ENCODE results near the gene KCNH8.

KCNH8 gene

DNA sequence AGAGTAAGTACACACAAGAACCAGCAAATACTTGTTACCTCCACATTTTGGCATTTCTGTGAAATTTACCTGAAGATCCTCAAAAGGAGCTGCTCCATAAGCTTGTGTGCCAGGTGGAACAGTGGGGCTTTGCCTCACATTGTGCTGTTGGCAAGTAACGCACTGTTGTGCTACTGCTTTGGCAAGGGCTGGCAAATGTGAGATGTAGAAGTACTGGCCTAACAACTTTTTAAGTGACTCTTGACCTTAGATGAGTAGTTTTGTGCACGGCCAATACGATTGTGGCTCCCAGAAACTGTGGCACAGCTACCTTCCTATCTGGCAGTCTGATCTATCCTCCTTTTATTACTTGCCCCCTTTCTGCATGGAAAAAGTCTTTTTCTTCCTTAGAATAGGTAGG, 337.0 kb downstream of the KCNH8 start:
- no peak for DNase-seq
- no peaks in the 10 kb centered on the region for H3K9me3 ChIP-seq (ENCODE audit: control insufficient read depth, low read length)
- H3K4me3 ChIP-seq (ENCODE audit: insufficient read depth, low read depth, low read length, poor library complexity, severe bottlenecking) = no peak overlapping the region
- no peaks in the 10 kb centered on the region for H3K36me3 ChIP-seq (ENCODE audit: control insufficient read depth, insufficient read depth, low read length)
- no peaks in the 10 kb centered on the region for H3K27me3 ChIP-seq (replicated peaks; ENCODE audit: control insufficient read depth, insufficient read depth, low read length, poor library complexity, severe bottlenecking)
- H3K27ac ChIP-seq (ENCODE audit: insufficient read depth, low read length, poor library complexity, severe bottlenecking) = no peak overlapping the region
- no peaks in the 10 kb centered on the region for H3K4me1 ChIP-seq (ENCODE audit: control insufficient read depth, insufficient read depth, low read length, poor library complexity, severe bottlenecking)

DNA sequence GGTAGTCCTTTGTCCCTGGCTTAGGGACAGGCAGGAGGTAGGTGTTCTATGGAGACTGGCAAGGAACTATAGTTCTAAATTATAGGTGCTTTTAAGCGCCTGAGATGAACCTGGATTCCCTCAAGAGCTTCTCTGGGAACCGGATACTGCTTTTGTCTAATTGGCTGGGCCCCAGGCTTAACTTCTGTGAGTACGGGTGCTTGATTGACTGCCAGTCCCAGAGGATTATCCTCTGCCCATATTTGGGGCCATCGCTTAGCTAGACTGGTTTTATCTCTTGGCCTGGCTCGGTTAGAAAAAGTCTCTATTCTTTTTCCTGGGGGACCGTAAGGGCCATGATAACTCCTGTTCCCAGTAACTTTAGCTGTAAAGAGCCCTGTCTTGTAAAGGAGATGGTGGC, 339.1 kb downstream of the KCNH8 start:
- Histone ChIP-seq H3K36me3 (ENCODE audit: control insufficient read depth, insufficient read depth, low read length) (no peaks in the 10 kb centered on the region), H3K27ac (ENCODE audit: insufficient read depth, low read length, poor library complexity, severe bottlenecking) (no peak overlapping the region), H3K27me3 (replicated peaks; ENCODE audit: control insufficient read depth, insufficient read depth, low read length, poor library complexity, severe bottlenecking) (no peaks in the 10 kb centered on the region), H3K4me1 (ENCODE audit: control insufficient read depth, insufficient read depth, low read length, poor library complexity, severe bottlenecking) (no peaks in the 10 kb centered on the region), H3K9me3 (ENCODE audit: control insufficient read depth, low read length) (no peaks in the 10 kb centered on the region), H3K4me3 (ENCODE audit: insufficient read depth, low read depth, low read length, poor library complexity, severe bottlenecking) (no peak overlapping the region)
- no peak for DNase-seq

DNA sequence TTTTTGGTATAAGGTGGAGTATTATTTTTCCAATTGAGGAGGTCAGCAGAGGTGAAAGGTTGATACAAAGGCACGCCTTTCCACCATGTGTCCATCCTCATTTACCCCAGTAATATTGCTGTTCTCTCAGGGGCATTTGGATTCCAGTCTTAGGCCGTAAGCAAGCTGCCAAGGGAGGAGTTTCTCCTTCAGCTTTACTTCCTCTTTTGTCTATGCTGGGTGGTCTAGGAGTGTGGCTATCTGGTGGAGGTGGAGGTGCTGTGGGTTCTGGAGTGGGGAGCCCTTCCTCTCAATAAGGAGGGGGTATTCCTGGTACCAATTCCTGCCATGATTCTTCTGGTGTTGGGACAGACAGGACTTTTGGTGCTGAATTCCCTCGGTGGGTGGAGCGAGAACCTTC, 340.6 kb downstream of the KCNH8 start:
- Histone ChIP-seq H3K27me3 (replicated peaks; ENCODE audit: control insufficient read depth, insufficient read depth, low read length, poor library complexity, severe bottlenecking) (no peaks in the 10 kb centered on the region), H3K9me3 (ENCODE audit: control insufficient read depth, low read length) (no peaks in the 10 kb centered on the region), H3K4me1 (ENCODE audit: control insufficient read depth, insufficient read depth, low read length, poor library complexity, severe bottlenecking) (no peaks in the 10 kb centered on the region), H3K4me3 (ENCODE audit: insufficient read depth, low read depth, low read length, poor library complexity, severe bottlenecking) (no peak overlapping the region), H3K27ac (ENCODE audit: insufficient read depth, low read length, poor library complexity, severe bottlenecking) (no peak overlapping the region), H3K36me3 (ENCODE audit: control insufficient read depth, insufficient read depth, low read length) (no peaks in the 10 kb centered on the region)
- DNase-seq = no peak

DNA sequence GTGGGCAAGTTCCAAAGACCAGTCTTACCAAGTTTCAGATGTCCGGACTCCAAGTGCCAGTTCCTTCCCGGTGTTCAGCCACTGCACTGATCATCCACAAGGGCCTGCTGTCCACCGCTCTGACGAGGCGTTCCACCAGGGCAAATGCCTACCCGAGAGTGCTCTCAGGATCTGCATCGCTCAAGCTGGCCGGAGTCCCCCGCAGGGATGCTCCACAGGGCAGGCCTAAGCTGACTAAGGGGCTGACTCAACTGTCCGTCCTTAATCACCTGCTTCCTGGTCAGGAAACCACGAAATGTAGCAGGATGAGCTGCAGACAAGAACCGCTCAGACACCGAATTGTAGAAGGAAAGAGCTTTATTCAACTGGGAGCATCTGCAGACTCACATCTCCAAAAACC, 341.6 kb downstream of the KCNH8 start:
- Histone ChIP-seq H3K9me3 (ENCODE audit: control insufficient read depth, low read length) (no peaks in the 10 kb centered on the region), H3K27me3 (replicated peaks; ENCODE audit: control insufficient read depth, insufficient read depth, low read length, poor library complexity, severe bottlenecking) (no peaks in the 10 kb centered on the region), H3K4me3 (ENCODE audit: insufficient read depth, low read depth, low read length, poor library complexity, severe bottlenecking) (no peak overlapping the region), H3K4me1 (ENCODE audit: control insufficient read depth, insufficient read depth, low read length, poor library complexity, severe bottlenecking) (no peaks in the 10 kb centered on the region), H3K36me3 (ENCODE audit: control insufficient read depth, insufficient read depth, low read length) (no peaks in the 10 kb centered on the region), H3K27ac (ENCODE audit: insufficient read depth, low read length, poor library complexity, severe bottlenecking) (no peak overlapping the region)
- no peak for DNase-seq

DNA sequence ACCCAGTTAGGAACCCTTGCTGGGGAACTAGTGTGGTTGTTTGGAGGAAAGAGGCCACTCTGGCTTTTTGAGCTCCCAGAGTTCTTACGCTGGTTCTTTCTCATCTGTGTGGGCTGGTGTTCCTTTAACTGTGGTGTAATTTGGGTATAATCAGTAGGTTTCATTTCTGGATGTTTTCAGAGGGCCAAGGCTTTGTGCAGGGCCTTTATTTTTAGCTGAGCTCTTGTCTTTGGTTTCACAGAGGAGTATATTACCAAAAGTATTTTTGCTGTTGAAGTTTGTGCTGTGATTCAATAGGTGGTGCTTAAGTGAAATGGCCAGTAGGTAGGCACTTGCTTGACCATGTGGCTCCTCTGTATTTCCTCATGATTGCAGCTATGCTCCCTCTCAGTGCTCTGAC, 357.9 kb downstream of the KCNH8 start:
- Histone ChIP-seq H3K27ac (ENCODE audit: insufficient read depth, low read length, poor library complexity, severe bottlenecking) (no peak overlapping the region), H3K4me3 (ENCODE audit: insufficient read depth, low read depth, low read length, poor library complexity, severe bottlenecking) (no peak overlapping the region), H3K27me3 (replicated peaks; ENCODE audit: control insufficient read depth, insufficient read depth, low read length, poor library complexity, severe bottlenecking) (no peaks in the 10 kb centered on the region), H3K36me3 (ENCODE audit: control insufficient read depth, insufficient read depth, low read length) (no peaks in the 10 kb centered on the region), H3K4me1 (ENCODE audit: control insufficient read depth, insufficient read depth, low read length, poor library complexity, severe bottlenecking) (no peaks in the 10 kb centered on the region), H3K9me3 (ENCODE audit: control insufficient read depth, low read length) (no peaks in the 10 kb centered on the region)
- no peak for DNase-seq

GRCh38 chr3:19522305-19522704, 374.0 kb downstream of the KCNH8 start:
- DNase-seq = no peak
- no peaks in the 10 kb centered on the region for H3K36me3 ChIP-seq (ENCODE audit: control insufficient read depth, insufficient read depth, low read length)
- H3K4me3 ChIP-seq (ENCODE audit: insufficient read depth, low read depth, low read length, poor library complexity, severe bottlenecking) = no peak overlapping the region
- no peaks in the 10 kb centered on the region for H3K9me3 ChIP-seq (ENCODE audit: control insufficient read depth, low read length)
- no peaks in the 10 kb centered on the region for H3K27me3 ChIP-seq (replicated peaks; ENCODE audit: control insufficient read depth, insufficient read depth, low read length, poor library complexity, severe bottlenecking)
- no peak overlapping the region for H3K27ac ChIP-seq (ENCODE audit: insufficient read depth, low read length, poor library complexity, severe bottlenecking)
- H3K4me1 ChIP-seq (ENCODE audit: control insufficient read depth, insufficient read depth, low read length, poor library complexity, severe bottlenecking) = no peaks in the 10 kb centered on the region

DNA sequence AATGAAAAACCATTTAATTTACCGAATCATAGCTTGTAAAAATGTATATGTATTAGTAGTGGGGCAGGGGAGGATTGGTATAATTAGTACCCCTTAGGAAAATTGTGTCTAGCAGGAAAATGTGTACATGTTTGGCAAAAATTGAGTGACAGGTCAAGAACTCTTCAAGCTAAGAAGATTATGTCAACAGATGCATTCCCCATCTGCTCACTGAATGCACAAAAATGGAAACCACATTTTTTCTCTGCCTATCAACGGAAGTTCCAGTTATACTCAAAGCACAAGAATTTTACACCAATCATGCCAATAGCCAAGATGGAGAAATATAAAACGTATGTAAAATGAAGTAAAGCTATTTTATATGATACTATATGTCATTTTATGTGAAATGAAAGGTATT, 377.8 kb downstream of the KCNH8 start:
- Histone ChIP-seq H3K36me3 (ENCODE audit: control insufficient read depth, insufficient read depth, low read length) (no peaks in the 10 kb centered on the region), H3K9me3 (ENCODE audit: control insufficient read depth, low read length) (no peaks in the 10 kb centered on the region), H3K27ac (ENCODE audit: insufficient read depth, low read length, poor library complexity, severe bottlenecking) (no peak overlapping the region), H3K4me1 (ENCODE audit: control insufficient read depth, insufficient read depth, low read length, poor library complexity, severe bottlenecking) (no peaks in the 10 kb centered on the region), H3K27me3 (replicated peaks; ENCODE audit: control insufficient read depth, insufficient read depth, low read length, poor library complexity, severe bottlenecking) (no peaks in the 10 kb centered on the region), H3K4me3 (ENCODE audit: insufficient read depth, low read depth, low read length, poor library complexity, severe bottlenecking) (no peak overlapping the region)
- DNase-seq = no peak

DNA sequence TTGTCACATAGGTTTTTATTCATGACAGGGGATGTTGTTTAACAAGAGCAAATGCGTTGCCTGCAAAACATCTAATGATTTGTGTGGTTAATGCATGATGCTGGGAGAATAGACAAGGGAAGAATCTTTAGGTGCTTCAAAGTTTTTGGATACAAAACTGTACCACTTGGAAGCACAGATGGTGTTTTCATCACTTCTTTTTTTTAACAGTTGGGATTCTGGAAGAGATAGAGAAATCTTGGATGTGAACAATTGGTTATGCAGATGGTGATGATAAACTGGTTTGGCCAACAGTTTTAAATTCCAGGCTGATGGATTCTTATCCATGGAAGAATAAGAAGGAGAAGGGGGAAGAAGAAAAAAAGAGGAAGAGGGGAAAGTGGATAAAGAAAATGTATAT, 379.4 kb downstream of the KCNH8 start:
- no peaks in the 10 kb centered on the region for H3K9me3 ChIP-seq (ENCODE audit: control insufficient read depth, low read length)
- H3K36me3 ChIP-seq (ENCODE audit: control insufficient read depth, insufficient read depth, low read length) = no peaks in the 10 kb centered on the region
- no peak for DNase-seq
- no peaks in the 10 kb centered on the region for H3K27me3 ChIP-seq (replicated peaks; ENCODE audit: control insufficient read depth, insufficient read depth, low read length, poor library complexity, severe bottlenecking)
- H3K27ac ChIP-seq (ENCODE audit: insufficient read depth, low read length, poor library complexity, severe bottlenecking) = no peak overlapping the region
- no peak overlapping the region for H3K4me3 ChIP-seq (ENCODE audit: insufficient read depth, low read depth, low read length, poor library complexity, severe bottlenecking)
- no peaks in the 10 kb centered on the region for H3K4me1 ChIP-seq (ENCODE audit: control insufficient read depth, insufficient read depth, low read length, poor library complexity, severe bottlenecking)

DNA sequence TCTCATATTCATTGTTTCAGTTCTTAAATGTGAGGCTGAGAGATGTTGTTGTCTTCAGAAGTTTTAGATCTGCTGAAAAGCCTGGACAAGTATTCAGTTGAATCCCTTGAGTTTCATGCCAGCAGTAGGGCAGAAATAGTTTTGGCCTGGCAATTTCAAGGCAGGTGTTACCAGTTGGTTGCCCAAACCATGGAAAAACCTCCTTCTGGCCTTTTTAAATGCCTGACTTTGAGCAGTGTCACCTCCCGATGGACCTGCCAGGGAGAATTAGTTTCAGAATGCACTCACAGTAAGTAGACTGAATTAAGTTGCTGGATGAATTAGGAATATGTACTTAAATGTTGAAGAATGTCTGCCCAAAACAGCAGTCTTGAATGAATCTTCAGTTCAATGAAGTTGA, 383.1 kb downstream of the KCNH8 start:
- Histone ChIP-seq H3K4me1 (ENCODE audit: control insufficient read depth, insufficient read depth, low read length, poor library complexity, severe bottlenecking) (no peaks in the 10 kb centered on the region), H3K4me3 (ENCODE audit: insufficient read depth, low read depth, low read length, poor library complexity, severe bottlenecking) (no peak overlapping the region), H3K27ac (ENCODE audit: insufficient read depth, low read length, poor library complexity, severe bottlenecking) (no peak overlapping the region), H3K36me3 (ENCODE audit: control insufficient read depth, insufficient read depth, low read length) (no peaks in the 10 kb centered on the region), H3K9me3 (ENCODE audit: control insufficient read depth, low read length) (no peaks in the 10 kb centered on the region), H3K27me3 (replicated peaks; ENCODE audit: control insufficient read depth, insufficient read depth, low read length, poor library complexity, severe bottlenecking) (no peaks in the 10 kb centered on the region)
- DNase-seq = no peak

- Histone ChIP-seq H3K9me3 (ENCODE audit: control insufficient read depth, low read length) (no peaks in the 10 kb centered on the region), H3K4me3 (ENCODE audit: insufficient read depth, low read depth, low read length, poor library complexity, severe bottlenecking) (no peak overlapping the region), H3K27ac (ENCODE audit: insufficient read depth, low read length, poor library complexity, severe bottlenecking) (no peak overlapping the region), H3K36me3 (ENCODE audit: control insufficient read depth, insufficient read depth, low read length) (no peaks in the 10 kb centered on the region), H3K27me3 (replicated peaks; ENCODE audit: control insufficient read depth, insufficient read depth, low read length, poor library complexity, severe bottlenecking) (no peaks in the 10 kb centered on the region), H3K4me1 (ENCODE audit: control insufficient read depth, insufficient read depth, low read length, poor library complexity, severe bottlenecking) (no peaks in the 10 kb centered on the region)
- DNase-seq = no peak
Observed at GRCh38 chr3:19539518-19540392, 391.4 kb downstream of the KCNH8 start.
